CD4-positive, alpha-beta T cell treated with Interleukin-15 for 1 hour (primary cell): ENCODE results near the gene SYPL2.
A peak's percentile ranks its signal among the peaks of the same experiment; 100 is the strongest.
"Not testable (repeated sequence)": the region's sequence is repeated elsewhere in the genome, so short reads cannot be mapped to it uniquely, and the experiment has no call there.

ENCODE experiments used
- DNase-seq: peaks from one replicate; pipeline ENCODE4 v3.0.0-alpha.2; 2020

Gene SYPL2

DNA sequence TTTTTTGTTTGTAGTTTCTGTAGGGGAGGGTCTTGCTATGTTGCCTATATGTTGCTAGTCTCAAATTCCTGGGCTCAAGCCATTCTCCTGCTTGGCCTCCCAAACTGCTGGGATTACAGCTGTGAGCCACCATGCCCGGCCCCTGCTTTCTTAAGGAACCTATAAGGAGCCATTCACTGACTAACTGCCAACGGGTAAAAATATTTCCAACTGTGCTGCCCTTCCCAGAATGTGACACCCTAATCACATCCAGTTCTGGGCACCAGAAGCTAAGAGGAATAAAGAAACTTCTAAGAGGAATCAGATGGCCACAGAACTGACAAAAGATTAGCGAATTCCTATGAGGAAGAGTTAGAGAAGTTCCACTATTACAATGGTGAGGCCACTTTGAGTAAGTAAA is 6.4 kb downstream of the SYPL2 start:
- no peak for DNase-seq

DNA sequence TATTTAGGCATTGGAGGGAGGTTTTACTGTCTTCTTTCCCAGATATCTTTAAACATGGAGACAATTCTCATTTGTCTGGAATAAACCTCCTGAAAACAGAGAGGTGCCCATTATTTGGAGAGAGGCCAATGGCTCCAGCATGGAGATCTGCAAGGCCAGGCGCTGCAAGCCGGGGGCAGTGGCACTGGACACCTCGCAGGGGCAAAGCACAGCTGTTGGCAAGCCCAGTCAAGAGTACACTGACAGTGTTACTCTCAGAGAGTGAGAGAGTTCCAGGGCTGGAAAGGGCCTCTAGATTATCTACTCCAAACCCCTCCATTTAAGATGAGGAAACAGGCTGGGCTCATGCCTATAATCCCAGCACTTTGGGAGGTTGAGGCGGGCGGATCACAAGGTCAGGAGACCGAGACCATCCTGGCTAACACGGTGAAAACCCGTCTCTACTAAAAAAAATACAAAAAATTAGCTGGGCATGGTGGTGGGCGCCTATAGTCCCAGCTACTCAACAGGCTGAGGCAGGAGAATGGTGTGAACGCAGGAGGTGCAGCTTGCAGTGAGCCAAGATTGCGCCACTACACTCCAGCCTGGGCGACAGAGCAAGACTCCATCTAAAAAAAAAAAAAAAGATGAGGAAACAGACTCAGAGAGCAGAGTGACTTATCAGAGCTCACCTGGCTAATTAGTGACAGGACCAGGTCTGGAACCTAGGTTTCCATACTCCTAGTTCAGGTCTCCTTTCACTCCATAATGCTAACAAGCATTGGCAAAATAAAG is 7.1 kb downstream of the SYPL2 start:
- DNase-seq: not testable (repeated sequence)

GRCh38 chr1:109474697-109475096 is 8.4 kb downstream of the SYPL2 start:
- DNase-seq: no peak

- no peak for DNase-seq
These were observed 8.9 kb downstream of the SYPL2 start for GRCh38 chr1:109475261-109475660.

- DNase-seq: no peak
These were observed 10.5 kb downstream of the SYPL2 start for GRCh38 chr1:109476825-109477224.

- no peak for DNase-seq
These were observed 11.5 kb downstream of the SYPL2 start for GRCh38 chr1:109477821-109478220.

DNA sequence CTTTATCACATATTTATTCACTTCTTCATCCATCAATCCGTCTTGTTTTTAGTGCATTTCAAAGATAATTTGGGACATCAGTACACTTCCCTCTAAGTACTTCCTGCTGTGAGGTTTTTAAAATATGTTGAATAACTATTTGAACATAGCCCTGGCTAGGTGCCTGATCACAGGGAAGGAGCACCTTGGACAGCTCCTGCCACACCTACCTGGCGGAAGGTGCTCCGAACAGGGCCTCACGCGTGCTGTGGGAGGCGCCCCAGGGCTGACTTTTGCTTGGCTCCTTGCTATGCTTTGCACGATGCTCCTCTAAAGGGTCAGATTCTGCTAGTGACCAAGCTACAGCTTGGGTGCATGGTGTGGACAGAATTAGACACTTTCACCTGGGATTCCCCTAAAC is 12.5 kb downstream of the SYPL2 start:
- DNase-seq: no peak

GRCh38 chr1:109479311-109479710 is 13.0 kb downstream of the SYPL2 start:
- DNase-seq: no peak

- DNase-seq: no peak
These were observed 13.6 kb downstream of the SYPL2 start for GRCh38 chr1:109479901-109480300.

DNA sequence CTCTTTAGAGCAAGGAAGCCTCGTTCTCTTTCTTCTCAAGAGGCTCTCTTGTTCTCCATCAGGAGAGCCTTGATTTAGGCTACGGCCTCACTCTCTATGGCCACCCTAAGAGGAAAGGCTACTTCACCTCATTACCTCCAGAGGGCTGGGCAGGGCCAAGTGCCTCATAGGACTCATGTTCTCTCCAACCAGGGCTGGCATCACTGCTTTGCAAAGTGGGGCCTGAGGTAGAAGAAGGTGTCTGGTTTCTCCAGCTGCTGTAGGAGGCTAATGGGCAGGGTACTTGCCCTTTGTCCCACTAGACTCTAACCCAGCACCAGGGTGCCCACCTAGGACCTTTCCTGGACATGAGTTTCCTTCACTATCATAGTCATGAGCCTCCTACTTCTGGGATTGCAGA is 15.3 kb downstream of the SYPL2 start:
- DNase-seq: no peak

GRCh38 chr1:109482242-109482641 is 15.9 kb downstream of the SYPL2 start:
- no peak for DNase-seq

DNA sequence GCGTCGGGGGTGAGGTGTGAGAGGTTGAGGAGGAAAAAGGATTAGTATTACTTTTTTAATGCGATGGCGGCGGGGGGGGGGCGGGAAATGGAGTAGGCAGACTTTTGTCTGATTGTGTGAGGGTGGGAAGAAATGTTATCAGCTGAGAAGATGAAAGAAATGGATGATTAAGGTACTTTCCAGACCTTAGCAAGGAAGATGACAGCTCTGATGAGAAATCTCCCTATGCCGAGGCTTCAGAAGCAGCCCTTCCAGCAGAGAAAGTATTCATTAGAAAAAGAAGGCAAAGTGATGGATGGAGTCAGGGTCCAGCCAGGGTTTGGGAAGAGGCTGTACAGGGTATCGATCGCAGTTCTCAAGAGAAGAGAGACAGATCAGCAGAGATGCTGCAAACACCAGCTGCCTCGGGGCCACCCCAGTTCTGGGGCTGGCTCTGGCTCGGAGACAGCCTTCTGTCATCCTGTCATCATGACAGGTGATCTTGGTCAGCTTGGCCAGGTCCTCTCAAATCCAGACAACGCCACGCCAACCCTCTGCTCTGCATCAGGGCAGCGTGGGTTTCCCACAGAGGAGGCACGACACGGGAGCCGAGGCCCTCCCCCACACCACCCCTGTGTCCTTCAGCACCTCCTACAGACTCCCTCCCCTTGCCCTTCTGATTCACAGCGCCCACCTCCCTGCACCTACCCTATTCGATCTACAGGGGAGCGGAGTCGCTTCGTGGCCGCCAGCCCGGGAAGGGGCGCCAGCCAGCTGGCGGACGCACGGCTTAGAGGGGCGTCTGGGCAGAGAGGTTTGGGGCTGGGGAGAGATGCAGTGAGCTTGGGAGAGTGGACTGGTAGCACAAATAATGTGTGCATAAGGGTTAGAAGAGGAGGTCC is 16.7 kb downstream of the SYPL2 start:
- DNase-seq: peak; percentile 35

- peak; percentile 96 for DNase-seq
These were observed 17.5 kb downstream of the SYPL2 start, which contains the start of gene ATXN7L2 for GRCh38 chr1:109483672-109484518. TSS of gene ATXN7L2 (plus strand) at chr1:109483905. CDS start at chr1:109483954, 49 bp downstream.

GRCh38 chr1:109484519-109484975 is 18.2 kb downstream of the SYPL2 start:
- DNase-seq: no peak

- DNase-seq: no peak
These were observed 18.7 kb downstream of the SYPL2 start for GRCh38 chr1:109485001-109485400.

DNA sequence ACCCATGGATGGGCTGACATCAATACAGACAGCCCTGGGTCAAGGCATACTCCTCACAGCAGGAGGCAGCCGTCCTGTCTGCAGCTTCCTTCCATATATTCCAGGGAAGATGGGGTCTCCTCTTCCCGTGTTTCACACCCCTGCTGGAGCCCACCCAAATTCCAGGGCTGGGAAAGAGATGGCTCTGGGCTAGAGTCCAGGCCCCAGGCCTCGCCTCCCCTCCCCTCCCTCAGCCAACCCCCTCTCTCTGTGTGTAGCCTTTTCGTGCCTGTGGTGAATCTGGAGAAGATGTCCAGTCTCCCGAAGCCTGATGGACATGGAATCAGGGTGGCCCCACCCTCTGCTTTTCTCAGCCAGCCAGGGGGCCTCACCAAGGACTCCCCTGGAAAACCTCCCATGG is 20.9 kb downstream of the SYPL2 start:
- DNase-seq: no peak

- no peak for DNase-seq
These were observed 21.9 kb downstream of the SYPL2 start for GRCh38 chr1:109488201-109488600.

DNA sequence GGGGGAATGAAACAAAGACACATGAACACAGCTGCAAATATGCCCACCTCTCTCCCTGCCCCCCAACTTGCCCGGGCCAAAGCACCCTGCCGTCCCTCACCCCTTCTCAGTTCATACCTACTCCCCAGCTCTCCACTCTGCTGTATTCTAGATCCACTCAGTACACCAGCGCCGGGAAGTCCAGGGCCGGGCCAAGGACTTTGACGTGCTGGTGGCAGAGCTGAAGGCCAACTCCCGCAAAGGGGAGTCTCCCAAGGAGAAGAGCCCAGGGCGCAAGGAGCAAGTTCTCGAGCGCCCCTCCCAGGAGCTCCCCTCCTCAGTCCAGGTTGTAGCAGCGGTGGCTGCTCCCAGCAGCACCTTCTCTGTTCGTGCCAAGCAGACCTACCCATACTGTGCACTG is 22.4 kb downstream of the SYPL2 start:
- no peak for DNase-seq

GRCh38 chr1:109490029-109490933 is 23.9 kb downstream of the SYPL2 start:
- peak; percentile 69 for DNase-seq

- DNase-seq: no peak
These were observed 24.6 kb downstream of the SYPL2 start for GRCh38 chr1:109490934-109491302.

DNA sequence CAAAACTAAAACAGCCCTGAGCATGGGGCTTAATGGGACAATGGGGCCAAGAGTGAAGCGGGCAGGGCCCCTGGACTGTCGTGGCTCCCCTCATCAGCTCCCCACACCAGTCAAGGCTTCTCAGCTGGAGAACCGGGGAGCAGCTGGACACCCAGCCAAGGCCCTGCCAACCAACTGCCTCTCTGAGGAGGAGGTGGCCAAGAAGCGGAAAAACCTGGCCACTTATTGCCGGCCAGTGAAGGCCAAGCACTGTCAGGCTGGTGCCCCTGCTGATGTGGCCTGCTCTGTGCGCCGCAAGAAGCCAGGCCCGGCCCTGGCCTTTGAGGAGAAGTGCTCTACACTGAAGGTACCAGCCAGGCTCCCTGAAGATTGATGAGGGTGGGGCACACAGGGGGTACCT is 25.0 kb downstream of the SYPL2 start:
- DNase-seq: no peak

DNA sequence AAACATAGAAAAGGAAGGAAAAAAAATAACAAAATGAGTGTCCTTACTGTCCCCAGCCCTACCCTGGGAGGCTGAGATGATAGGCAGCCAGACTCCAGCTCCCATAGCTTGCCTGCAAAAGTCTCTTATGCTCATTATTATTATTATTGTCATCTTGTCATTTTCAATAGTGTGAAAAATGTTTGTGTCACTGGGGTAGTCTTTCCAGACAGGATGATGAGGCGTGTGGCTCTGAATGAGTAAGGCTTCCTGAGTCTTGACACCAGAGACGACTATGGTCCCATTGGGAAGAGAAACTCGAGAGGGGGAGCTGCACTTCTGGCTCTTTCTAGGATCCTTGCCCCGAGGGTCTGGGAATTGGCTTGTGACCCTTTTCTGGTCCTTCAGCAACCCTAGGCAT is 26.4 kb downstream of the SYPL2 start:
- DNase-seq: no peak
